Central memory CD8-positive, alpha-beta T cell (primary cell): ENCODE data around the gene MACROD2.

Experiments used
- ATAC-seq: fragments of 150-1000 bp; cut with Tn5 transposase; replicated peaks from 2 replicates; pipeline ENCODE4 v1.10.0; 2022; ENCODE audit warnings: mild to moderate bottlenecking, moderate FRiP score, moderate number of reproducible peaks; ENCODE audit not compliant: poor library complexity, severe bottlenecking; ENCODE audit errors: extremely low read depth
- DNase-seq, 2 donors: peaks; one replicate each; pipeline ENCODE4 v3.0.0; 2021; ENCODE audit warnings: low spot score in 2 of 2
- H3K27ac Mint-ChIP-seq: one replicate; pipeline ENCODE4 v1.8.0; 2022; ENCODE audit warnings: low read depth, mild to moderate bottlenecking, moderate library complexity, mixed read lengths
- H3K27me3 Mint-ChIP-seq: one replicate; pipeline ENCODE4 v1.8.0; 2022; ENCODE audit warnings: mixed read lengths
- H3K36me3 Mint-ChIP-seq: one replicate; pipeline ENCODE4 v1.8.0; 2022; ENCODE audit warnings: mild to moderate bottlenecking, moderate library complexity, mixed read lengths; ENCODE audit not compliant: insufficient read depth
- H3K4me1 Mint-ChIP-seq: one replicate; pipeline ENCODE4 v1.8.0; 2022; ENCODE audit warnings: mixed read lengths
- H3K4me3 Mint-ChIP-seq: one replicate; pipeline ENCODE4 v1.8.0; 2022; ENCODE audit warnings: mild to moderate bottlenecking, moderate library complexity, mixed read lengths
- H3K9me3 Mint-ChIP-seq: one replicate; pipeline ENCODE4 v1.8.0; 2022; ENCODE audit warnings: mixed read lengths

Gene MACROD2

DNA sequence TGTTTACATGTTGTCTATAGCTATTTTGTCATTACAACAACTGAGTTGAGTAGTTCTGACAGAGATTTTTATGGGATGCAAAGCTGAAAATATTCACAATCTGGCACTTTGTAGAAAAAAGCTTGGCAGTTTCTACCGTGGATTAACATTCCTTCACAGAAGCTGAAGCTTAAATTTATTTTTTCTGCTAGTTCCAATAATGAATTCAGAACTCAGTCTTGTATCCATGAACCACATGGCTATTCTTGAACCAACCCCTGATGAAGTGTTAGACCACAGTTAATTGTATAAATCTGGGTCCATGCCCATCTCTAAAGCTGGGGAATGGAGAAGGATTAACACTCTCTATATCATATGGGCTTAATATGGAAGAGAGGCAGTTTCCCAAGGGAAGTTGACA, 1085.9 kb downstream of the MACROD2 start:
- Mint-ChIP-seq H3K27ac (no peak overlapping the region), H3K36me3 (no peaks in the 10 kb centered on the region), H3K9me3 (no peaks in the 10 kb centered on the region), H3K27me3 (no peaks in the 10 kb centered on the region), H3K4me3 (no peak overlapping the region), H3K4me1 (no peaks in the 10 kb centered on the region)
- DNase-seq, result no peak
- ATAC-seq, result no peak

DNA sequence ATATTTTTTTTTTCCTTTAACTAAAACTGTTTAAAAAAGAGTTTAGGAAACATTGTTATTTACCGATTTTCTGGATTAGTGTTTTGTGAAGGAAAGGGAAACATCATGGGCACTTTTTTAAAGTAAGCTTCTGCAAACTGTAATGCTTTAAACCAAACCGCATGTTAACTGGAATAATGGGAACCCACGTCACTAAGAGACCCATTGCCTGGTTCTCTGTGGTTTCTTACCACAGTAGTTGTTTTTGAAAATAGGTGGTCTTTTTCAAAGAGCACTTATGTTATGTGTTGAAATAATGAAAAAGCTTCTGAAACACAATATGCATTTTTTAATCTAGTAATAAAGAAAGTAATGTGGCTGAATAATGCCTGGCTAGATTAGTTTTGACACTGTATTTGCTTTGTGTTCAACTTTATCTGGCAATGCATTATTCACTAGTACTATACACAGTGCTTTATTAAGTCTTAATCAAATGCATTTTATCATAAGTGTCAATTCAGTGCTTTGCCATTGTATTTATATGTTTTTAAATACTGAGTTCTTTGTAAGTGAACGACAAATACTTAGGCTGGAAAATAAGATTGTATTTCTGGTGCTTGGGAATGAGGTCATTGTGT, 1096.2 kb downstream of the MACROD2 start:
- ATAC-seq (no peak), DNase-seq (no peak)
- H3K9me3 Mint-ChIP-seq, result peaks cover 6% of the 10 kb centered on the region
- no peak overlapping the region for H3K4me3 Mint-ChIP-seq
- no peaks in the 10 kb centered on the region for H3K27me3 Mint-ChIP-seq
- H3K36me3 Mint-ChIP-seq, result peaks cover 2% of the 10 kb centered on the region
- no peak overlapping the region for H3K27ac Mint-ChIP-seq
- no peaks in the 10 kb centered on the region for H3K4me1 Mint-ChIP-seq

DNA sequence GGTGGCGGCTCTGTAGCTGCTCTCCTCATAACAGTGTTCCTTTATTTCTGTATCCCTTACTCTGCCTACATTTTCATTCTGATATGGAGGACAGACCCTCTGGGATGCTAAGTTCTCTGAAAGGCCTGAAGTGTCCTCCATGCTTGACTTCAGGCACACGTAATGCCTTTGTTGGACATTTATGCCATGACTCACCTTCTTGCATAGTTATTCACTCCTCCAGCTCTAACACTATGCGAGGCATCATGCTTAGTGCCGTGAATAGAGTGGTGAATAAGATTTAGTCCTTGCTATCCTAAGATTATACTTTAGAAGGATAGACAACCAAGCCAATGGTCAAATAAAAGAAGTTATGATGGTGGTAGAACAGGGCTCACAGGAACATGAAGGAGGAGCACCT, 1103.0 kb downstream of the MACROD2 start:
- no peak overlapping the region for H3K27ac Mint-ChIP-seq
- H3K9me3 Mint-ChIP-seq, result peaks cover 9% of the 10 kb centered on the region
- no peak overlapping the region for H3K4me3 Mint-ChIP-seq
- no peaks in the 10 kb centered on the region for H3K27me3 Mint-ChIP-seq
- DNase-seq, result no peak
- H3K4me1 Mint-ChIP-seq, result no peaks in the 10 kb centered on the region
- H3K36me3 Mint-ChIP-seq, result no peaks in the 10 kb centered on the region
- no peak for ATAC-seq

DNA sequence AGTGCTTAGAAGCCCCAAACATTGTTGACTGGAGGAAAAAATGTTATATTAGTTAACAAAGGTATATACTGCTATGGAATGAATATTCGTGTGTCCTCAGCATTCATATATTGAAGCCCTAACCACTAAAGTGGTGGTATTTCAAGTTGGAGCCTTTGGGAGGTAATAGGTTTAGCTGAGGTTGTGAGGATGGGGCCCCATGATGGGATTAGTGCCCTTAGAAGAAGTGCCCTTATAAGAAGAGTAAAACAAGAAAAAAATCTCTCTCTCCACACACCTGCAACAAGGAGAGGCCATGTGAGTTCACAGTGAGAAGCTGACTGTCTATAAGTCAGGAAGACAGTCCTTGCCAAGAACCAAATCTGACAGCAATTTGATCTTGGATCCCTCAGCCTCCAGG, 1103.8 kb downstream of the MACROD2 start:
- no peaks in the 10 kb centered on the region for H3K4me1 Mint-ChIP-seq
- H3K36me3 Mint-ChIP-seq, result no peaks in the 10 kb centered on the region
- peaks cover 16% of the 10 kb centered on the region for H3K9me3 Mint-ChIP-seq
- H3K4me3 Mint-ChIP-seq, result no peak overlapping the region
- DNase-seq, result no peak
- H3K27ac Mint-ChIP-seq, result no peak overlapping the region
- ATAC-seq, result no peak
- H3K27me3 Mint-ChIP-seq, result no peaks in the 10 kb centered on the region

DNA sequence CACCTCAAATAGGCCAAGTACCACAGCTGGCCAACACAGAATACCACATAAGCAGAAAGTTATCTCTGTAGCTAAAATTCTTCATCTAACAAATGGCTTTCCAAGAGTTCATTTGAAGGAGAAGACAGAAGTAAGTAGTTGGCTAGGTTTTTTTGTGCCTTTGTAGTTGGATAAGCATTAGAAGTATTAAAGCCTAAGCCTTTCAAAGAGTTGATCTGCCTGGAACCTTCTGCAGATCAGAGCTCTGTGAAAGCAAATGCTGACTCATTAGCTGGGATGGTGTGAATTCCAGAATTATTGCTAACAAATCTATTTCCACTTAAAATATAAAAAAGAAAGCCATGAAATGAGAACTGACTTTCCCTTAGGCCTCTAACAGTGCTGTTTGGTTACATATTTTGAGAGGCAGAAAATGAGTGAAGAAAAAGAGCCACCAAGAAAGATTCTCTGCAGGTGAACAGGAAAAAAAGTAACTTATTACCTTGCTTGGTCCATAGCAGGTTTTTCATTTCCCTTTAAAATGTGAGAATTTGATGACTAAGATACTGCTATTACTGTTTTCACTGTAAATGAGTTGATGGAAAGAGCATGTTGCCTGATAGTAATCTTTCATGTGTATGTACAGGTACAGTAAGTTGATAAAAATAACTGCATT, 1105.3 kb downstream of the MACROD2 start:
- no peak overlapping the region for H3K4me3 Mint-ChIP-seq
- DNase-seq (no peak), ATAC-seq (no peak)
- no peak overlapping the region for H3K27ac Mint-ChIP-seq
- H3K4me1 Mint-ChIP-seq, result no peaks in the 10 kb centered on the region
- H3K9me3 Mint-ChIP-seq, result peaks cover 16% of the 10 kb centered on the region
- H3K36me3 Mint-ChIP-seq, result no peaks in the 10 kb centered on the region
- H3K27me3 Mint-ChIP-seq, result no peaks in the 10 kb centered on the region

DNA sequence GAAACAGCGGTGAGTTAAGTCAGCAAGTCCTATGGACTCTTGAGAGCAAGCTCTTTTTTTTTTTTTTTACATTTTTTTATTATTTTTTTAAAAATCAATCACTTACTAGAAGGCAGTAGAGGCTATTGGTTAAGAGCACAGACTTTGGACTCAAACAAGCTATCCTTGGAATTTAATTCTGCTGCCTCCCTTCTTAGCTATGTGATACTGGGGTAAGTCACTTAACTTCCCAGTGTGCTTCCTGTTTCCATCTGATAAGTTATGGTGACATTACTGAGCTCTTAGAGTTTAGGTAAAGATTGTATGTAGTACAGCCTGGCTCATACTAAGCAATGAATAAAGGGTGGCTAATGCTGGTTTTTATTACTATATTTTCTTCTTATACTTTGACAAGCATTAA, 1112.6 kb downstream of the MACROD2 start:
- H3K4me3 Mint-ChIP-seq, result no peak overlapping the region
- ATAC-seq, result no peak
- no peaks in the 10 kb centered on the region for H3K36me3 Mint-ChIP-seq
- peaks cover 19% of the 10 kb centered on the region for H3K9me3 Mint-ChIP-seq
- no peaks in the 10 kb centered on the region for H3K4me1 Mint-ChIP-seq
- no peak for DNase-seq
- H3K27me3 Mint-ChIP-seq, result no peaks in the 10 kb centered on the region
- no peak overlapping the region for H3K27ac Mint-ChIP-seq

DNA sequence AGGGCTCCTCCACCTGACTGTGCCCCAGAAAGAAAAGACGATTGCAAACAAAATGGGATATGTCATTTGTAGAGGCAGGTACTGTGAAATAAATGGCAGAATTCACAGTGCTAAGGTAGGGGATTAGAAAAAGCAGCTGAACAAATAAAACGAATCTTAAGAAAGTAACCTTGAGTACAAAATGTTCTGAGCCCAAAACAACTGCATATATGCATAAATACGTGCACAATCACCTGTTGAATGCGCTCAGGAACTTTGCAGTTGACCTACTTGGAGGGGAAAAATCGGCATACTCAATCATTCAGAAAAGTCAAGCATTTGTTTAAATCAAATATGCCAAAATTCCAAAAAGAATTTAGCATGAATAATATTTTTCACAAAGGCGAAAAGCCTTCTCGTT, 1114.2 kb downstream of the MACROD2 start:
- ATAC-seq, result no peak
- Mint-ChIP-seq H3K4me1 (no peaks in the 10 kb centered on the region), H3K36me3 (no peaks in the 10 kb centered on the region), H3K27ac (no peak overlapping the region), H3K9me3 (peaks cover 15% of the 10 kb centered on the region), H3K27me3 (no peaks in the 10 kb centered on the region), H3K4me3 (no peak overlapping the region)
- no peak for DNase-seq

DNA sequence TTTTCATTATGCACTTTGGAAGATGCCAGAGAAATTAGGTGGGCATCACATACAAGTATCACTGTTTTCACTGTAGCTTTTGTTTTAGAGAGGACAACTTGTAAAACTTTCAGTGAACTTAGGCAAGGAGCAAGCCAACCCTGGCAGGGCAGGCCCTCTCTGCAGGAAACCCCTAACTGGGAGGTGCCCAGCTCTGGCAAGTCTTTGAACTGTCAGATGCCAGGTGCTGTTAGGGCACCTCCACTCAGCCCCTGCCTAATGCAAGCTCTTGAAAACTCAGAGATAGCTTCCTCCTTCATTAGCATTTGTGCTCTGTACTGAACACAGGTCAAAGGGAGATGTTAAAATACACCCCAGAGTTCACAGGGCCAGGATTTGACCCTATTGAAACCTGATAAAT, 1116.3 kb downstream of the MACROD2 start:
- Mint-ChIP-seq H3K36me3 (no peaks in the 10 kb centered on the region), H3K27me3 (no peaks in the 10 kb centered on the region), H3K27ac (no peak overlapping the region), H3K4me3 (no peak overlapping the region), H3K9me3 (peaks cover 15% of the 10 kb centered on the region), H3K4me1 (no peaks in the 10 kb centered on the region)
- DNase-seq, result no peak
- ATAC-seq, result no peak

DNA sequence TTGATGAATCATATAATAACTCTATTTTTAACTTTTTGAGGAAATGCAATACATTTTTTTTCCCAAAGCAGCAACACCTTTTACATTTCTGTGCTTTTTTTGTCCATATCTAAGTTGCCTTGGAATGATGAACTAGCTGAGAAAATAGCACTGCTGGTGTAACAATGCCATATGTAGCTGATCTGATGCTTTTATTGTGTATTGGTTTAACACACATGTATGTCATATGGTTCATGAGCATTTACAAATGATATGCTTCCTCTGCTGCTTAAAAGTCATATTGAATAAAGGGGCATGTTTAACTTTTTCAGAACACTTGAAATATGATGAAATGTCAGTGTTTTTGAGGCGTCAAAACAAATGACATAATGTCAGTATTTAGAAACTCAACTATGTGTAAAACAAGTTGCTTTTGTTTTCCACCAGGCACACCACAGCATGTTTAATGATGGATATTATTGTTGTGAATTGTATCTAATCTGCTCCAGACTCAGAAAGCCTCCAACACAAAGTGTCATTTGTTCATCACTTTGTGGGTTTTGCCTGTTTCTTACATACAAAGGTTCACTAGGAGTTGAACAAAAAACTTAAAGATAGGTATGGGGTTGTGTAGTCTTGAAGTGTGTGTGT, 1117.9 kb downstream of the MACROD2 start:
- H3K27me3 Mint-ChIP-seq, result no peaks in the 10 kb centered on the region
- H3K4me1 Mint-ChIP-seq, result no peaks in the 10 kb centered on the region
- no peak overlapping the region for H3K27ac Mint-ChIP-seq
- no peak for ATAC-seq
- no peak for DNase-seq
- H3K4me3 Mint-ChIP-seq, result no peak overlapping the region
- no peaks in the 10 kb centered on the region for H3K36me3 Mint-ChIP-seq
- peaks cover 15% of the 10 kb centered on the region for H3K9me3 Mint-ChIP-seq

DNA sequence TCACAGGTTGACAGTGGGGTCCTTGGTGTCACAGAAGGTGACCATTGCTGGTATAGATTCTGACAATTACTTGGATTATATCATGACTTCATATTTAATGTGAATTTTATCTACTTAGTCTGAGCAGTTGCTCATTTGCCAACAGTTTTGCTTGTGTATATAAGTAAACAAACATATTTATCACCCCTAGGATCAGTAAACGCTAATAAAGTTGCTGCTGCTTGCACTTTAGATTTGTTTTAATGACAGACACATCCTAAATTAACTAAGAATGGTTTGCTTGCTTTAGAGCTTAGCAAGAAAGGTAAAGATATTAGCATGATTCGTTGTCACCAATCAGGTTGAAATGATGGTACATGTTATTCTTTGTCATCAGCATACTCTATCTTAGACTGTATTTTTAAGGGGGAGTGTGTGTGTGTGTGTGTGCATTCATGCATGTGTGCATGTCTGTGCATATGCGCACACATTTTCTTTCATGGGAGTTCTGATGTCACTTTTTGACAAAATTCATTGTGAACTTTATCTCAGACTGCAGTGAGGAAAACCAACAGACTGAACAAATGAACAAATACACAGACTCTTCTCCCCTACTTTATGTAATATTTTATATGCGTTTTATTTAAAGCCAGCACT, 1124.7 kb downstream of the MACROD2 start:
- no peak overlapping the region for H3K4me3 Mint-ChIP-seq
- no peak for ATAC-seq
- H3K4me1 Mint-ChIP-seq, result no peaks in the 10 kb centered on the region
- no peak overlapping the region for H3K27ac Mint-ChIP-seq
- DNase-seq, result no peak
- H3K9me3 Mint-ChIP-seq, result peaks cover 12% of the 10 kb centered on the region
- no peaks in the 10 kb centered on the region for H3K27me3 Mint-ChIP-seq
- H3K36me3 Mint-ChIP-seq, result no peaks in the 10 kb centered on the region

DNA sequence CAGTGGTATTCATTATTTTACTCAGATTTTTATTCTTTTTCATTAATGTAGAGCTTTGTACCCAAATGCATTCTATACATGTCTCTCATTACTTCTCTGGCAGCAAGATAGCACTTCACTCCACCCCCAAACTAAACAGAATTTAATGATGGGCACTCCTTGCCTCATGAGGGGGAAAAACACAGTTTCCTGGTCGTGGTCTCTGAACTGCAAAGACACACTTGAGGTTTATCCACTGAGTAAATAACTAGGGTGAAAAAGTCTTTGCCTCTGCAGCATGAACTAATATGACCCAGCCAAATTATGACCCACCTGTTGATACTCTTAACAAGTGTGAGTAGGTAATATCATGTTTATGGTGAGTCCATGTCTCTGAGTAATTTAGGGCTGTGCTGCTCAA, 1127.3 kb downstream of the MACROD2 start:
- H3K27ac Mint-ChIP-seq, result no peak overlapping the region
- no peaks in the 10 kb centered on the region for H3K27me3 Mint-ChIP-seq
- no peaks in the 10 kb centered on the region for H3K36me3 Mint-ChIP-seq
- no peak for ATAC-seq
- peaks cover 17% of the 10 kb centered on the region for H3K9me3 Mint-ChIP-seq
- no peak for DNase-seq
- no peak overlapping the region for H3K4me3 Mint-ChIP-seq
- H3K4me1 Mint-ChIP-seq, result no peaks in the 10 kb centered on the region

DNA sequence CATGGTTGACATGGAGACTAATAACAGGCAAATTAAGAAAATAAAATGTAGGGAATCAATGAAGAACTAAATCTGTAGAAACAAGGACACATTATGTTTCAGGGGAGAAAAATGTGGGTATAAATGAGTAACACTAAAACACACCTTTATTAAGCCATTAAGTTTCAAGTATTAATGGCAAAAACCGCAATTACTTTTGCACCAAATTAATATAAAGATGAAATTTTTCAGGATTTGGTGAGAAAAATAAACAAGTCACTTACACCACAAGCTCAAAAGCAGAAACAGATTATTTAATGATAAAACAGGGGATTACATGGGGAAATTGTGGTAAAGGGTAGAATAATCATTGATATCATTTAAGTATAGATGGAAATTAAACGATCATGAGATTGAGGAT, 1135.9 kb downstream of the MACROD2 start:
- H3K9me3 Mint-ChIP-seq, result no peaks in the 10 kb centered on the region
- ATAC-seq (no peak), DNase-seq (no peak)
- H3K27me3 Mint-ChIP-seq, result no peaks in the 10 kb centered on the region
- no peak overlapping the region for H3K4me3 Mint-ChIP-seq
- H3K36me3 Mint-ChIP-seq, result no peaks in the 10 kb centered on the region
- no peaks in the 10 kb centered on the region for H3K4me1 Mint-ChIP-seq
- no peak overlapping the region for H3K27ac Mint-ChIP-seq
